Gastrocnemius medialis (tissue), 4 donors: ENCODE measurements around the gene TNFRSF13B.

Experiments
- POLR2A ChIP-seq, 2 donors: fragments of 450-650 bp; IDR thresholded peaks; one replicate each; pipeline ENCODE4 v1.6.1; 2017; ENCODE audit warnings: antibody characterized with exemption in 2 of 2, mild to moderate bottlenecking in 2 of 2, moderate library complexity in 2 of 2
- TF ChIP-seq, protein P1 (sequence below), 5 experiments: fragments of 450-650 bp in 3 of 5; fragments of 200-600 bp in 2 of 5; sonication (generic) in 2 of 5; IDR thresholded peaks in 4 of 5; conservative IDR thresholded peaks in 1 of 5; 1 replicate in 4 of 5; 2 replicates in 1 of 5; pipeline ENCODE4 v1.5.1; 2016 to 2019; ENCODE audit warnings: antibody characterized with exemption in 5 of 5, mild to moderate bottlenecking in 3 of 5, moderate library complexity in 3 of 5

- TF ChIP-seq, protein P1, sequence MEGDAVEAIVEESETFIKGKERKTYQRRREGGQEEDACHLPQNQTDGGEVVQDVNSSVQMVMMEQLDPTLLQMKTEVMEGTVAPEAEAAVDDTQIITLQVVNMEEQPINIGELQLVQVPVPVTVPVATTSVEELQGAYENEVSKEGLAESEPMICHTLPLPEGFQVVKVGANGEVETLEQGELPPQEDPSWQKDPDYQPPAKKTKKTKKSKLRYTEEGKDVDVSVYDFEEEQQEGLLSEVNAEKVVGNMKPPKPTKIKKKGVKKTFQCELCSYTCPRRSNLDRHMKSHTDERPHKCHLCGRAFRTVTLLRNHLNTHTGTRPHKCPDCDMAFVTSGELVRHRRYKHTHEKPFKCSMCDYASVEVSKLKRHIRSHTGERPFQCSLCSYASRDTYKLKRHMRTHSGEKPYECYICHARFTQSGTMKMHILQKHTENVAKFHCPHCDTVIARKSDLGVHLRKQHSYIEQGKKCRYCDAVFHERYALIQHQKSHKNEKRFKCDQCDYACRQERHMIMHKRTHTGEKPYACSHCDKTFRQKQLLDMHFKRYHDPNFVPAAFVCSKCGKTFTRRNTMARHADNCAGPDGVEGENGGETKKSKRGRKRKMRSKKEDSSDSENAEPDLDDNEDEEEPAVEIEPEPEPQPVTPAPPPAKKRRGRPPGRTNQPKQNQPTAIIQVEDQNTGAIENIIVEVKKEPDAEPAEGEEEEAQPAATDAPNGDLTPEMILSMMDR (IDR thresholded peaks at IDR 0.05 in 4 of 5, conservative IDR thresholded peaks at IDR 0.05 in 1 of 5) = no peak
- TF ChIP-seq POLR2A (IDR thresholded peaks at IDR 0.05) = no peak
Measured at GRCh38 chr17:16953347-16953746, 18.6 kb downstream of the TNFRSF13B start.
